ENCODE results near the gene PTPN11. TPM values are rescaled to one million over a fixed set of nuclear protein-coding genes. Genes with fewer than 3 reads are reported as not detected.
A peak's percentile ranks its signal among the peaks of the same experiment; 100 is the strongest.

The PTPN11 gene
- total and polyA plus RNA-seq, 5 donors from 2014 or later = 51.9 to 66.9 (median 60.2) TPM

GRCh38 chr12:112537710-112538396 lies 119.1 kb downstream of the PTPN11 start:
- Mint-ChIP-seq H3K27ac (peak overlapping the region in 1 of 3 donors; percentile 62), H3K4me3 (no peak overlapping the region)
- no peak for ATAC-seq (ENCODE audit: low read depth in 2 of 2)

GRCh38 chr12:112538740-112539139 lies 120.0 kb downstream of the PTPN11 start:
- Mint-ChIP-seq H3K27ac (no peak overlapping the region), H3K9me3 (peaks cover 0 to 3% (median 0%) of the 10 kb centered on the region in 7 donors), H3K4me1 (peaks cover 0 to 7% (median 4%) of the 10 kb centered on the region in 4 donors), H3K4me3 (no peak overlapping the region), H3K36me3 (no peaks in the 10 kb centered on the region), H3K27me3 (peaks cover 14% of the 10 kb centered on the region)
- peaks cover 5% of the 10 kb centered on the region for H3K27me3 ChIP-seq (ENCODE audit: control insufficient read depth, insufficient read depth, low read length)
- H3K4me3 ChIP-seq (ENCODE audit: low read depth, low read length) = no peak overlapping the region
- ATAC-seq (ENCODE audit: low read depth in 2 of 2) (no peak), DNase-seq (no peak)
- H3K27ac ChIP-seq (ENCODE audit: insufficient read depth, low read length, poor library complexity, severe bottlenecking) = no peak overlapping the region
- H3K36me3 ChIP-seq (ENCODE audit: control insufficient read depth, insufficient read depth, low read length) = no peaks in the 10 kb centered on the region
- no peaks in the 10 kb centered on the region for H3K4me1 ChIP-seq (ENCODE audit: control insufficient read depth, insufficient read depth, low read length, poor library complexity, severe bottlenecking)
- no peaks in the 10 kb centered on the region for H3K9me3 ChIP-seq (ENCODE audit: control insufficient read depth in 2 of 2, low read length in 2 of 2)

More at GRCh38 chr12:112537710-112538396, 119.1 kb downstream of the PTPN11 start:
- peaks cover 19% of the 10 kb centered on the region for H3K27me3 Mint-ChIP-seq
- no peaks in the 10 kb centered on the region for H3K4me1 ChIP-seq (ENCODE audit: control insufficient read depth, insufficient read depth, low read length, poor library complexity, severe bottlenecking)
- H3K27me3 ChIP-seq (ENCODE audit: control insufficient read depth, insufficient read depth, low read length) = peaks cover 5% of the 10 kb centered on the region
- H3K9me3 ChIP-seq (ENCODE audit: control insufficient read depth in 2 of 2, low read length in 2 of 2) = no peaks in the 10 kb centered on the region
- H3K4me3 ChIP-seq (ENCODE audit: low read depth, low read length) = no peak overlapping the region
- H3K27ac ChIP-seq (ENCODE audit: insufficient read depth, low read length, poor library complexity, severe bottlenecking) = no peak overlapping the region
- H3K36me3 ChIP-seq (ENCODE audit: control insufficient read depth, insufficient read depth, low read length) = no peaks in the 10 kb centered on the region
- DNase-seq = no peak
- no peaks in the 10 kb centered on the region for H3K36me3 Mint-ChIP-seq
- H3K9me3 Mint-ChIP-seq = peaks cover 0 to 3% (median 0%) of the 10 kb centered on the region in 7 donors
- peaks cover 0 to 7% (median 4%) of the 10 kb centered on the region in 4 donors for H3K4me1 Mint-ChIP-seq

GRCh38 chr12:112539221-112539620 lies 120.5 kb downstream of the PTPN11 start:
- H3K27ac Mint-ChIP-seq = no peak overlapping the region
- Histone ChIP-seq H3K27me3 (ENCODE audit: control insufficient read depth, insufficient read depth, low read length) (peaks cover 5% of the 10 kb centered on the region), H3K4me1 (ENCODE audit: control insufficient read depth, insufficient read depth, low read length, poor library complexity, severe bottlenecking) (no peaks in the 10 kb centered on the region), H3K4me3 (ENCODE audit: low read depth, low read length) (no peak overlapping the region), H3K9me3 (ENCODE audit: control insufficient read depth in 2 of 2, low read length in 2 of 2) (no peaks in the 10 kb centered on the region), H3K36me3 (ENCODE audit: control insufficient read depth, insufficient read depth, low read length) (no peaks in the 10 kb centered on the region), H3K27ac (ENCODE audit: insufficient read depth, low read length, poor library complexity, severe bottlenecking) (no peak overlapping the region)
- DNase-seq (no peak), ATAC-seq (ENCODE audit: low read depth in 2 of 2) (no peak)
- peaks cover 16% of the 10 kb centered on the region for H3K27me3 Mint-ChIP-seq
- H3K9me3 Mint-ChIP-seq = peaks cover 0 to 3% (median 0%) of the 10 kb centered on the region in 7 donors
- no peaks in the 10 kb centered on the region for H3K36me3 Mint-ChIP-seq
- H3K4me1 Mint-ChIP-seq = peaks cover 0 to 7% (median 4%) of the 10 kb centered on the region in 4 donors
- H3K4me3 Mint-ChIP-seq = no peak overlapping the region

- no peak for DNase-seq
- Mint-ChIP-seq H3K36me3 (no peaks in the 10 kb centered on the region), H3K9me3 (no peaks in the 10 kb centered on the region), H3K27ac (no peak overlapping the region), H3K27me3 (peaks cover 16% of the 10 kb centered on the region), H3K4me1 (peaks cover 0 to 7% (median 4%) of the 10 kb centered on the region in 4 donors), H3K4me3 (no peak overlapping the region)
- ATAC-seq (ENCODE audit: low read depth in 2 of 2) = no peak
- no peak overlapping the region for H3K4me3 ChIP-seq (ENCODE audit: low read depth, low read length)
- H3K9me3 ChIP-seq (ENCODE audit: control insufficient read depth in 2 of 2, low read length in 2 of 2) = no peaks in the 10 kb centered on the region
- H3K36me3 ChIP-seq (ENCODE audit: control insufficient read depth, insufficient read depth, low read length) = no peaks in the 10 kb centered on the region
- no peaks in the 10 kb centered on the region for H3K4me1 ChIP-seq (ENCODE audit: control insufficient read depth, insufficient read depth, low read length, poor library complexity, severe bottlenecking)
- H3K27ac ChIP-seq (ENCODE audit: insufficient read depth, low read length, poor library complexity, severe bottlenecking) = no peak overlapping the region
- H3K27me3 ChIP-seq (ENCODE audit: control insufficient read depth, insufficient read depth, low read length) = peaks cover 5% of the 10 kb centered on the region
Observed at GRCh38 chr12:112540021-112540420, 121.3 kb downstream of the PTPN11 start.

- peaks cover 5% of the 10 kb centered on the region for H3K27me3 ChIP-seq (ENCODE audit: control insufficient read depth, insufficient read depth, low read length)
- H3K4me1 ChIP-seq (ENCODE audit: control insufficient read depth, insufficient read depth, low read length, poor library complexity, severe bottlenecking) = no peaks in the 10 kb centered on the region
- Mint-ChIP-seq H3K27ac (peak overlapping the region in 1 of 3 donors; percentile 34), H3K4me1 (peaks cover 0 to 5% (median 0%) of the 10 kb centered on the region in 4 donors), H3K9me3 (no peaks in the 10 kb centered on the region), H3K4me3 (no peak overlapping the region), H3K27me3 (peaks cover 17% of the 10 kb centered on the region), H3K36me3 (no peaks in the 10 kb centered on the region)
- no peaks in the 10 kb centered on the region for H3K36me3 ChIP-seq (ENCODE audit: control insufficient read depth, insufficient read depth, low read length)
- no peak overlapping the region for H3K27ac ChIP-seq (ENCODE audit: insufficient read depth, low read length, poor library complexity, severe bottlenecking)
- no peak overlapping the region for H3K4me3 ChIP-seq (ENCODE audit: low read depth, low read length)
- no peaks in the 10 kb centered on the region for H3K9me3 ChIP-seq (ENCODE audit: control insufficient read depth in 2 of 2, low read length in 2 of 2)
- ATAC-seq (ENCODE audit: low read depth in 2 of 2) (no peak), DNase-seq (no peak)
Observed at GRCh38 chr12:112543751-112544150, 125.0 kb downstream of the PTPN11 start.

- Mint-ChIP-seq H3K27me3 (peaks cover 27% of the 10 kb centered on the region), H3K36me3 (no peaks in the 10 kb centered on the region), H3K4me1 (no peaks in the 10 kb centered on the region), H3K27ac (no peak overlapping the region), H3K4me3 (no peak overlapping the region), H3K9me3 (peaks cover 0 to 2% (median 0%) of the 10 kb centered on the region in 7 donors)
- H3K9me3 ChIP-seq (ENCODE audit: control insufficient read depth in 2 of 2, low read length in 2 of 2) = no peaks in the 10 kb centered on the region
- no peak for DNase-seq
- no peaks in the 10 kb centered on the region for H3K36me3 ChIP-seq (ENCODE audit: control insufficient read depth, insufficient read depth, low read length)
- no peaks in the 10 kb centered on the region for H3K4me1 ChIP-seq (ENCODE audit: control insufficient read depth, insufficient read depth, low read length, poor library complexity, severe bottlenecking)
- H3K4me3 ChIP-seq (ENCODE audit: low read depth, low read length) = no peak overlapping the region
- no peak overlapping the region for H3K27ac ChIP-seq (ENCODE audit: insufficient read depth, low read length, poor library complexity, severe bottlenecking)
- no peaks in the 10 kb centered on the region for H3K27me3 ChIP-seq (ENCODE audit: control insufficient read depth, insufficient read depth, low read length)
- no peak for ATAC-seq (ENCODE audit: low read depth in 2 of 2)
Observed at GRCh38 chr12:112546339-112546738, 127.6 kb downstream of the PTPN11 start.

GRCh38 chr12:112546996-112547395 lies 128.2 kb downstream of the PTPN11 start:
- H3K4me3 Mint-ChIP-seq = no peak overlapping the region

GRCh38 chr12:112549031-112549430 lies 130.3 kb downstream of the PTPN11 start:
- Mint-ChIP-seq H3K4me1 (no peaks in the 10 kb centered on the region), H3K9me3 (peaks cover 0 to 5% (median 0%) of the 10 kb centered on the region in 7 donors), H3K27ac (no peak overlapping the region), H3K36me3 (peaks cover 4% of the 10 kb centered on the region), H3K27me3 (peaks cover 25% of the 10 kb centered on the region), H3K4me3 (no peak overlapping the region)
- H3K4me3 ChIP-seq (ENCODE audit: low read depth, low read length) = no peak overlapping the region
- DNase-seq (no peak), ATAC-seq (ENCODE audit: low read depth in 2 of 2) (no peak)
- H3K4me1 ChIP-seq (ENCODE audit: control insufficient read depth, insufficient read depth, low read length, poor library complexity, severe bottlenecking) = no peaks in the 10 kb centered on the region
- no peaks in the 10 kb centered on the region for H3K36me3 ChIP-seq (ENCODE audit: control insufficient read depth, insufficient read depth, low read length)
- H3K27ac ChIP-seq (ENCODE audit: insufficient read depth, low read length, poor library complexity, severe bottlenecking) = no peak overlapping the region
- peaks cover 4% of the 10 kb centered on the region for H3K27me3 ChIP-seq (ENCODE audit: control insufficient read depth, insufficient read depth, low read length)
- no peaks in the 10 kb centered on the region for H3K9me3 ChIP-seq (ENCODE audit: control insufficient read depth in 2 of 2, low read length in 2 of 2)

More at GRCh38 chr12:112546996-112547395, 128.2 kb downstream of the PTPN11 start:
- DNase-seq (no peak), ATAC-seq (ENCODE audit: low read depth in 2 of 2) (no peak)
- Histone ChIP-seq H3K27me3 (ENCODE audit: control insufficient read depth, insufficient read depth, low read length) (no peaks in the 10 kb centered on the region), H3K4me1 (ENCODE audit: control insufficient read depth, insufficient read depth, low read length, poor library complexity, severe bottlenecking) (no peaks in the 10 kb centered on the region), H3K9me3 (ENCODE audit: control insufficient read depth in 2 of 2, low read length in 2 of 2) (no peaks in the 10 kb centered on the region), H3K27ac (ENCODE audit: insufficient read depth, low read length, poor library complexity, severe bottlenecking) (no peak overlapping the region), H3K4me3 (ENCODE audit: low read depth, low read length) (no peak overlapping the region), H3K36me3 (ENCODE audit: control insufficient read depth, insufficient read depth, low read length) (no peaks in the 10 kb centered on the region)
- Mint-ChIP-seq H3K27ac (no peak overlapping the region), H3K36me3 (no peaks in the 10 kb centered on the region), H3K27me3 (peaks cover 27% of the 10 kb centered on the region), H3K4me1 (no peaks in the 10 kb centered on the region), H3K9me3 (peaks cover 0 to 2% (median 0%) of the 10 kb centered on the region in 7 donors)
